ENCODE results near the gene AMZ1.

Gene AMZ1

GRCh38 chr7:2713978-2714377 lies 26.0 kb downstream of the AMZ1 start:
- POLR2A ChIA-PET, result no interaction called here
- TF ChIP-seq CTCF (IDR thresholded peaks at IDR 0.05; ENCODE audit: insufficient read depth, low read length, missing control alignments), result no peak

GRCh38 chr7:2714636-2715035 lies 26.6 kb downstream of the AMZ1 start:
- POLR2A ChIA-PET, result no interaction called here
- DNase-seq (ENCODE audit: low read depth, low spot score), result no peak
- TF ChIP-seq CTCF (IDR thresholded peaks at IDR 0.05; ENCODE audit: insufficient read depth, low read length, missing control alignments), result no peak
- no peak overlapping the region for H3K4me3 ChIP-seq (ENCODE audit: low read depth, low read length)
- CTCF ChIA-PET, result interaction anchor here (0.7 to 3.8 kb wide), 6 partner anchors 10 to 55 kb away, joined by 3 to 12 read pairs (median 4); no protein-coding TSS in a partner anchor

More at GRCh38 chr7:2713978-2714377, 26.0 kb downstream of the AMZ1 start:
- H3K4me3 ChIP-seq (ENCODE audit: low read depth, low read length), result no peak overlapping the region
- no peak for DNase-seq (ENCODE audit: low read depth, low spot score)
- CTCF ChIA-PET, result interaction anchor here (0.7 to 3.8 kb wide), 6 partner anchors 9 to 56 kb away, joined by 3 to 12 read pairs (median 4); no protein-coding TSS in a partner anchor

- no peak for TF ChIP-seq CTCF (IDR thresholded peaks at IDR 0.05; ENCODE audit: insufficient read depth, low read length, missing control alignments)
- CTCF ChIA-PET, result interaction anchor here (1.1 to 3.8 kb wide), 5 partner anchors 9 to 54 kb away, joined by 3 to 12 read pairs (median 6); no protein-coding TSS in a partner anchor
- no peak for DNase-seq (ENCODE audit: low read depth, low spot score)
- POLR2A ChIA-PET, result no interaction called here
- H3K4me3 ChIP-seq (ENCODE audit: low read depth, low read length), result no peak overlapping the region
Measured at GRCh38 chr7:2715341-2716231, 27.6 kb downstream of the AMZ1 start.

GRCh38 chr7:2716488-2716887 lies 28.5 kb downstream of the AMZ1 start:
- POLR2A ChIA-PET, result no interaction called here

GRCh38 chr7:2716906-2717292 lies 28.9 kb downstream of the AMZ1 start:
- H3K4me3 ChIP-seq (ENCODE audit: low read depth, low read length), result no peak overlapping the region
- DNase-seq (ENCODE audit: low read depth, low spot score), result no peak
- POLR2A ChIA-PET, result no interaction called here
- no peak for TF ChIP-seq CTCF (IDR thresholded peaks at IDR 0.05; ENCODE audit: insufficient read depth, low read length, missing control alignments)
- CTCF ChIA-PET, result interaction anchor here (0.7 to 3.8 kb wide), 5 partner anchors 8 to 36 kb away, joined by 3 to 12 read pairs (median 6); no protein-coding TSS in a partner anchor

More at GRCh38 chr7:2716488-2716887, 28.5 kb downstream of the AMZ1 start:
- CTCF ChIA-PET, result interaction anchor here (1.1 to 3.8 kb wide), 4 partner anchors 8 to 36 kb away, joined by 4 to 12 read pairs (median 6); no protein-coding TSS in a partner anchor
- H3K4me3 ChIP-seq (ENCODE audit: low read depth, low read length), result no peak overlapping the region
- TF ChIP-seq CTCF (IDR thresholded peaks at IDR 0.05; ENCODE audit: insufficient read depth, low read length, missing control alignments), result no peak
- DNase-seq (ENCODE audit: low read depth, low spot score), result no peak
